ENCODE results near the gene SHISAL2A. TPM values are rescaled to one million over a fixed set of nuclear protein-coding genes. Genes with fewer than 3 reads are reported as not detected.

SHISAL2A gene
- total and polyA plus RNA-seq, 4 donors: 0.14 to 0.33 (median 0.22) TPM; not detected in 1

GRCh38 chr1:52636721-52637695 lies 4.0 kb downstream of the SHISAL2A start:
- H3K4me3 ChIP-seq (ENCODE audit: low read depth in 1 of 3, low read length in 3 of 3): no peak overlapping the region
- H3K27ac ChIP-seq (ENCODE audit: low read depth in 1 of 2, low read length in 2 of 2): peak overlapping the region in 1 of 2 donors; percentile 59
- H3K9ac ChIP-seq (ENCODE audit: low read depth in 1 of 2, low read length in 2 of 2): peak overlapping the region in 1 of 2 donors; percentile 67
- no peak for DNase-seq (ENCODE audit: low spot score)
- 74% methylated on average over 11 of the region's 11 CpGs for WGBS
- H3K9me3 ChIP-seq (ENCODE audit: control insufficient read depth in 4 of 4, low read length in 3 of 4): no peaks in the 10 kb centered on the region
- no peak for TF ChIP-seq NR2F2 (IDR thresholded peaks at IDR 0.05)
- TF ChIP-seq JUND (IDR thresholded peaks at IDR 0.05): no peak
- TF ChIP-seq FOXA2 (IDR thresholded peaks at IDR 0.05): no peak
- no peak for TF ChIP-seq REST (IDR thresholded peaks at IDR 0.05)
- TF ChIP-seq YY1 (IDR thresholded peaks at IDR 0.05): no peak
- no peak for TF ChIP-seq FOXA1 (IDR thresholded peaks at IDR 0.05)
- TF ChIP-seq RAD21 (IDR thresholded peaks at IDR 0.05): no peak
- no peak for TF ChIP-seq HNF4G (IDR thresholded peaks at IDR 0.05)
- peaks cover 0 to 5% (median 2%) of the 10 kb centered on the region in 4 donors for H3K4me1 ChIP-seq (ENCODE audit: control insufficient read depth in 4 of 4, insufficient read depth in 4 of 4, low read length in 3 of 4)
- peaks cover 0 to 6% (median 0%) of the 10 kb centered on the region in 4 donors for H3K27me3 ChIP-seq (ENCODE audit: control insufficient read depth in 4 of 4, insufficient read depth in 4 of 4, low read length in 3 of 4)
- H3K36me3 ChIP-seq (ENCODE audit: control insufficient read depth in 4 of 4, insufficient read depth in 3 of 4, low read depth in 1 of 4, low read length in 3 of 4): no peaks in the 10 kb centered on the region

DNA sequence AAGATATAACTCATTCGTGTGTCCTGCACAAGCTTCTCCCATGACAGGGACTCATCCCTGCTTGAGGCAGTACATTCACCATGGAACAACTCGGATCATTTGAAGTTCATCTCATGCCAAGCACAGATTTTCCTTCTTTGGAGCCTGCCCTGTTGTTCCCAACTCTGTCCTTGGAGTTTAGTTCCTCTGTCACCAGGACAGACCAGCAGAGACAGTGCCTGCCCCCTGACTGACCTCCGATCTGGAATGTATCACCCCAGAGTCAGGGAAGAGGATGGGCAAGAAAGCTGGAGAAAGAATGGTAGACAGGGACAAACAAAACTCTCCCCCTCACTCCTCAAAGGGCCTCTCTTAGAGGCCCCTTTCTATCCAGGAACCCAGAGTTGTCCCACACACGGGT lies 5.0 kb downstream of the SHISAL2A start:
- Histone ChIP-seq H3K36me3 (ENCODE audit: control insufficient read depth in 4 of 4, insufficient read depth in 3 of 4, low read depth in 1 of 4, low read length in 3 of 4) (no peaks in the 10 kb centered on the region), H3K27ac (ENCODE audit: low read depth in 1 of 2, low read length in 2 of 2) (no peak overlapping the region), H3K9me3 (ENCODE audit: control insufficient read depth in 4 of 4, low read length in 3 of 4) (no peaks in the 10 kb centered on the region), H3K4me3 (ENCODE audit: low read depth in 1 of 3, low read length in 3 of 3) (no peak overlapping the region), H3K27me3 (ENCODE audit: control insufficient read depth in 4 of 4, insufficient read depth in 4 of 4, low read length in 3 of 4) (peaks cover 0 to 6% (median 0%) of the 10 kb centered on the region in 4 donors), H3K9ac (ENCODE audit: low read depth in 1 of 2, low read length in 2 of 2) (no peak overlapping the region), H3K4me1 (ENCODE audit: control insufficient read depth in 4 of 4, insufficient read depth in 4 of 4, low read length in 3 of 4) (peaks cover 0 to 4% (median 1%) of the 10 kb centered on the region in 4 donors)
- 89% methylated on average over 4 of the region's 4 CpGs for WGBS
- TF ChIP-seq MAX (IDR thresholded peaks at IDR 0.05): no peak
- peak in 1 of 2 donors; percentile 48 for TF ChIP-seq RXRA (IDR thresholded peaks at IDR 0.05)
- DNase-seq (ENCODE audit: low spot score): no peak

- WGBS: 94% methylated on average over 6 of the region's 6 CpGs
- TF ChIP-seq MAX (IDR thresholded peaks at IDR 0.05) (no peak), GABPA (IDR thresholded peaks at IDR 0.05 in 1 of 2, conservative IDR thresholded peaks at IDR 0.05 in 1 of 2) (no peak), HNF4G (IDR thresholded peaks at IDR 0.05) (no peak)
- Histone ChIP-seq H3K36me3 (ENCODE audit: control insufficient read depth in 4 of 4, insufficient read depth in 3 of 4, low read depth in 1 of 4, low read length in 3 of 4) (no peaks in the 10 kb centered on the region), H3K9ac (ENCODE audit: low read depth in 1 of 2, low read length in 2 of 2) (no peak overlapping the region), H3K27me3 (ENCODE audit: control insufficient read depth in 4 of 4, insufficient read depth in 4 of 4, low read length in 3 of 4) (no peaks in the 10 kb centered on the region), H3K27ac (ENCODE audit: low read depth in 1 of 2, low read length in 2 of 2) (no peak overlapping the region), H3K4me3 (ENCODE audit: low read depth in 1 of 3, low read length in 3 of 3) (no peak overlapping the region), H3K9me3 (ENCODE audit: control insufficient read depth in 4 of 4, low read length in 3 of 4) (no peaks in the 10 kb centered on the region), H3K4me1 (ENCODE audit: control insufficient read depth in 4 of 4, insufficient read depth in 4 of 4, low read length in 3 of 4) (no peaks in the 10 kb centered on the region)
- no peak for DNase-seq (ENCODE audit: low spot score)
Observed at GRCh38 chr1:52640697-52641096, 7.7 kb downstream of the SHISAL2A start.

Measured in liver (tissue), 9 donors.